Osteoblast (primary cell): ENCODE data around the gene PRKCA. TPM values are rescaled to one million over a fixed set of nuclear protein-coding genes. Genes with fewer than 3 reads are reported as not detected.

ENCODE experiments used
- DNase-seq: peaks from one replicate; pipeline ENCODE4 v3.0.0; 2011; ENCODE audit warnings: low spot score, mixed read lengths; ENCODE audit not compliant: insufficient read length; ENCODE audit errors: missing footprints
- H2AFZ ChIP-seq: 2 replicates; pipeline ENCODE4 v1.6.0; 2011; ENCODE audit warnings: mild to moderate bottlenecking, low read length
- H3K27ac ChIP-seq: 2 replicates; pipeline ENCODE4 v1.5.1; 2011; ENCODE audit warnings: mild to moderate bottlenecking, low read depth, low read length, moderate library complexity
- H3K27me3 ChIP-seq: 2 replicates; pipeline ENCODE4 v1.6.0; 2012; ENCODE audit warnings: mild to moderate bottlenecking, control low read depth, inconsistent platforms, low read length, moderate library complexity; ENCODE audit not compliant: insufficient read depth
- H3K36me3 ChIP-seq: 2 replicates; pipeline ENCODE4 v1.5.1; 2011; ENCODE audit warnings: mild to moderate bottlenecking, low read length, control low read depth, moderate library complexity; ENCODE audit not compliant: insufficient read depth
- H3K4me1 ChIP-seq: 2 replicates; pipeline ENCODE4 v1.5.1; 2011; ENCODE audit warnings: mild to moderate bottlenecking, low read length, control low read depth, moderate library complexity; ENCODE audit not compliant: insufficient read depth
- H3K4me2 ChIP-seq: 2 replicates; pipeline ENCODE4 v1.6.0; 2011; ENCODE audit warnings: mild to moderate bottlenecking, low read length; ENCODE audit not compliant: insufficient read depth
- H3K4me3 ChIP-seq: fragments of 200-600 bp; sonication (generic); 3 replicates; pipeline ENCODE4 v1.5.1; 2012; ENCODE audit warnings: mild to moderate bottlenecking, low read length, inconsistent platforms; ENCODE audit not compliant: insufficient read depth
- H3K79me2 ChIP-seq: 2 replicates; pipeline ENCODE4 v1.6.0; 2012; ENCODE audit warnings: mild to moderate bottlenecking, low read length, control low read depth, inconsistent platforms; ENCODE audit not compliant: insufficient read depth
- H3K9me3 ChIP-seq: 2 replicates; pipeline ENCODE4 v1.5.1; 2011; ENCODE audit warnings: low read depth, low read length, control low read depth
- H4K20me1 ChIP-seq: 2 replicates; pipeline ENCODE4 v1.6.0; 2012; ENCODE audit warnings: mild to moderate bottlenecking, low read length, control low read depth; ENCODE audit not compliant: insufficient read depth
- CTCF ChIP-seq: IDR thresholded peaks from 2 replicates; pipeline ENCODE4 v1.5.1; 2011; ENCODE audit warnings: mild to moderate bottlenecking, low read depth, low read length, moderate library complexity; ENCODE audit errors: extremely low read depth
- total RNA-seq: library from RNA; depleted of rRNA; stranded (reverse); fragments of >200 nt; gene quantifications from 2 replicates; pipeline ENCODE4 v1.2.3, GENCODE V29; 2012

The PRKCA gene
- total RNA-seq, 1 donor, result 46.0 TPM

- Histone ChIP-seq H4K20me1 (peaks cover 31% of the 10 kb centered on the region), H3K4me3 (no peak overlapping the region), H2AFZ (no peak overlapping the region), H3K4me1 (peaks cover 3% of the 10 kb centered on the region), H3K36me3 (no peaks in the 10 kb centered on the region), H3K4me2 (no peak overlapping the region), H3K79me2 (peaks cover 41% of the 10 kb centered on the region), H3K9me3 (no peaks in the 10 kb centered on the region), H3K27ac (no peak overlapping the region), H3K27me3 (no peaks in the 10 kb centered on the region)
- DNase-seq, result no peak
- no peak for TF ChIP-seq CTCF
These were observed 303.1 kb downstream of the PRKCA start for GRCh38 chr17:66605541-66605940.

GRCh38 chr17:66610361-66611133 lies 308.1 kb downstream of the PRKCA start:
- Histone ChIP-seq H3K4me1 (peaks cover 3% of the 10 kb centered on the region), H3K4me3 (no peak overlapping the region), H3K9me3 (no peaks in the 10 kb centered on the region), H3K79me2 (peaks cover 30% of the 10 kb centered on the region), H2AFZ (no peak overlapping the region), H3K4me2 (no peak overlapping the region), H3K27me3 (no peaks in the 10 kb centered on the region), H3K27ac (no peak overlapping the region), H4K20me1 (peaks cover 12% of the 10 kb centered on the region), H3K36me3 (no peaks in the 10 kb centered on the region)
- TF ChIP-seq CTCF, result no peak
- no peak for DNase-seq

DNA sequence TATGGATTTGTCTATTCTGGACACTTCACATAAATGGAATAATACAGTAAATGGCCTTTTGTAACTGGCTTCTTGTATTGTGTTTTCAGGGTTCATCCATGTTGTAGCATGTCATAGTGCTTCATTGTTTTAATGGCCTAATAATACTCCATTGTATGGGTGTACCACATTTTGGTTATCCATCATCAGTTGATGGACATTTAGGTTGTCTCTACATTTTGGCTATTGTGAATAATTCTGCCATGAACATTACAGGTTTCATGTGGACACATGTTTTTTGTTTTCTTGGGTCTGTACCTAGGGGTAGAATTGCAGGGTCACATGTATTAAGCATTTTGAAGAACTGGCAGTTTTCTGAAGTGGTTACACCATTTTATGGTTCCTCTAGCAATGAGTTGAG lies 309.0 kb downstream of the PRKCA start:
- no peak overlapping the region for H2AFZ ChIP-seq
- no peak for TF ChIP-seq CTCF
- DNase-seq, result no peak
- no peak overlapping the region for H3K4me3 ChIP-seq
- H3K9me3 ChIP-seq, result no peaks in the 10 kb centered on the region
- peaks cover 12% of the 10 kb centered on the region for H4K20me1 ChIP-seq
- no peaks in the 10 kb centered on the region for H3K27me3 ChIP-seq
- H3K4me1 ChIP-seq, result peaks cover under 1% of the 10 kb centered on the region
- no peaks in the 10 kb centered on the region for H3K36me3 ChIP-seq
- H3K79me2 ChIP-seq, result peaks cover 28% of the 10 kb centered on the region
- H3K27ac ChIP-seq, result no peak overlapping the region
- H3K4me2 ChIP-seq, result no peak overlapping the region

DNA sequence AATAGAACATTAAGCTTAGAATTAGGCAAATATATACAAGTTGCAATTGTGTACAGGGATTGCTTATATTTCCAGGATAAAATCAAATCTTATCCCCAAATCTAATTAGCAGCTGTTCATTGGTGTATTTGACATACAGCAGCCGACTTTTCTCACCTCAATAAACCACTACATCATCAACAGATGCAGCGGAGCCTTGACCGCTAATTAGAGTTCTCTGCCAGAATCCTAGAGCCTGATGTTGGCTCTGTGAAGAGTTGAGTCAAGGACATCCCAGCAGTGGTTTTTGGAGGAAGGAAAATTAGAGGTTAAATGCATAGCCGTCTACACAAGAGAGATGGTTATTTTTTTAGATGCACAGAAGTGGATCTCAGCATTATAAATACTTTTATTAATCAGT lies 310.6 kb downstream of the PRKCA start:
- peaks cover 37% of the 10 kb centered on the region for H3K79me2 ChIP-seq
- no peaks in the 10 kb centered on the region for H3K27me3 ChIP-seq
- H3K4me2 ChIP-seq, result no peak overlapping the region
- no peak overlapping the region for H3K27ac ChIP-seq
- H3K36me3 ChIP-seq, result no peaks in the 10 kb centered on the region
- TF ChIP-seq CTCF, result no peak
- no peak overlapping the region for H3K4me3 ChIP-seq
- H3K9me3 ChIP-seq, result no peaks in the 10 kb centered on the region
- H4K20me1 ChIP-seq, result peaks cover 22% of the 10 kb centered on the region
- DNase-seq, result no peak
- no peaks in the 10 kb centered on the region for H3K4me1 ChIP-seq
- no peak overlapping the region for H2AFZ ChIP-seq
